Measurements from ENCODE around the gene GGA1.
A peak's percentile ranks its signal among the peaks of the same experiment; 100 is the strongest.

The GGA1 gene

GRCh38 chr22:37638391-37639069, 29.9 kb downstream of the GGA1 start:
- no peak overlapping the region for H3K4me3 ChIP-seq (ENCODE audit: low read depth, low read length)
- TF ChIP-seq CTCF (IDR thresholded peaks at IDR 0.05; ENCODE audit: low read depth, low read length): no peak

GRCh38 chr22:37639070-37639760, 30.6 kb downstream of the GGA1 start, which contains the start of gene SH3BP1:
TSS of gene SH3BP1 (plus strand) at chr22:37639669. CDS start at chr22:37639788, 119 bp downstream.
- no peak for TF ChIP-seq CTCF (IDR thresholded peaks at IDR 0.05; ENCODE audit: low read depth, low read length)
- H3K4me3 ChIP-seq (ENCODE audit: low read depth, low read length): peak within 1 kb of the TSS; percentile 63

- no peak for TF ChIP-seq CTCF (IDR thresholded peaks at IDR 0.05; ENCODE audit: low read depth, low read length)
- peak overlapping the region; percentile 63 for H3K4me3 ChIP-seq (ENCODE audit: low read depth, low read length)
Observed at GRCh38 chr22:37639771-37640590, 31.3 kb downstream of the GGA1 start.

- no peak for TF ChIP-seq CTCF (IDR thresholded peaks at IDR 0.05; ENCODE audit: low read depth, low read length)
- H3K4me3 ChIP-seq (ENCODE audit: low read depth, low read length): peak overlapping the region; percentile 63
Observed at GRCh38 chr22:37640591-37641560, 32.2 kb downstream of the GGA1 start.

GRCh38 chr22:37641561-37641949, 32.9 kb downstream of the GGA1 start:
- no peak overlapping the region for H3K4me3 ChIP-seq (ENCODE audit: low read depth, low read length)
- no peak for TF ChIP-seq CTCF (IDR thresholded peaks at IDR 0.05; ENCODE audit: low read depth, low read length)

- H3K4me3 ChIP-seq (ENCODE audit: low read depth, low read length): no peak overlapping the region
- TF ChIP-seq CTCF (IDR thresholded peaks at IDR 0.05; ENCODE audit: low read depth, low read length): peak; percentile 86
Observed at GRCh38 chr22:37643225-37643847, 34.7 kb downstream of the GGA1 start.
